Uterus (tissue), 4 donors: Measurements from ENCODE around the gene RASD2. TPM values are rescaled to one million over a fixed set of nuclear protein-coding genes. Genes with fewer than 3 reads are reported as not detected.

ENCODE experiments used
- DNase-seq, 2 donors: peaks; one replicate each; pipeline ENCODE4 v3.0.0-alpha.2; 2019 to 2020
- H3K27ac ChIP-seq, 2 donors: fragments of 200-600 bp; sonication (generic); 1 replicate in 1 of 2; 2 replicates in 1 of 2; pipeline ENCODE4 v1.5.1; 2016 to 2018
- H3K27me3 ChIP-seq, 2 donors: fragments of 200-600 bp; sonication (generic); one replicate each; pipeline ENCODE4 v1.5.1; 2018 to 2019; ENCODE audit warnings: control low read depth in 1 of 2
- H3K36me3 ChIP-seq, 2 donors: fragments of 200-600 bp; sonication (generic); one replicate each; pipeline ENCODE4 v1.5.1; 2019; ENCODE audit warnings: control low read depth in 1 of 2
- H3K4me1 ChIP-seq, 2 donors: fragments of 200-600 bp; sonication (generic); one replicate each; pipeline ENCODE4 v1.5.1; 2018 to 2019; ENCODE audit warnings: control low read depth in 1 of 2
- H3K4me3 ChIP-seq, 2 donors: fragments of 200-600 bp; sonication (generic); 1 replicate in 1 of 2; 2 replicates in 1 of 2; pipeline ENCODE4 v1.5.1; 2018 to 2019; ENCODE audit warnings: mild to moderate bottlenecking in 1 of 2
- H3K9me3 ChIP-seq, 2 donors: fragments of 200-600 bp; sonication (generic); one replicate each; pipeline ENCODE4 v1.5.1; 2019; ENCODE audit warnings: control low read depth in 1 of 2
- POLR2A ChIP-seq, 2 donors: fragments of 450-650 bp; IDR thresholded peaks; one replicate each; pipeline ENCODE4 v1.6.1; 2016; ENCODE audit warnings: antibody characterized with exemption in 2 of 2, mild to moderate bottlenecking in 1 of 2, moderate library complexity in 1 of 2
- intact Hi-C: fragments of 100-400 bp; cut with DNase I; formaldehyde crosslinking; loops from one replicate; pipeline ENCODE4 v1.15.1; 2023; ENCODE audit warnings: low total_unique reads
- total RNA-seq, 4 donors: library from RNA; depleted of rRNA in 3 of 4; stranded (reverse); fragments of >200 nt in 3 of 4; gene quantifications; one replicate each; pipeline versions ENCODE4 v1.1.0 to v1.2.4, GENCODE V29; 2014 to 2023
- TF ChIP-seq, protein P1 (sequence below), 4 experiments: fragments of 200-600 bp in 2 of 4; fragments of 450-650 bp in 2 of 4; sonication (generic) in 2 of 4; IDR thresholded peaks; one replicate each; pipeline ENCODE4 v1.5.1; 2016 to 2019; ENCODE audit warnings: antibody characterized with exemption in 4 of 4, mild to moderate bottlenecking in 2 of 4, moderate library complexity in 1 of 4
- donor health status: DM: yes; HTN: yes; CAD: no.

RASD2 gene
- total RNA-seq, 4 donors from 2014 or later = 4.9 to 10.7 TPM; not detected in 2

DNA sequence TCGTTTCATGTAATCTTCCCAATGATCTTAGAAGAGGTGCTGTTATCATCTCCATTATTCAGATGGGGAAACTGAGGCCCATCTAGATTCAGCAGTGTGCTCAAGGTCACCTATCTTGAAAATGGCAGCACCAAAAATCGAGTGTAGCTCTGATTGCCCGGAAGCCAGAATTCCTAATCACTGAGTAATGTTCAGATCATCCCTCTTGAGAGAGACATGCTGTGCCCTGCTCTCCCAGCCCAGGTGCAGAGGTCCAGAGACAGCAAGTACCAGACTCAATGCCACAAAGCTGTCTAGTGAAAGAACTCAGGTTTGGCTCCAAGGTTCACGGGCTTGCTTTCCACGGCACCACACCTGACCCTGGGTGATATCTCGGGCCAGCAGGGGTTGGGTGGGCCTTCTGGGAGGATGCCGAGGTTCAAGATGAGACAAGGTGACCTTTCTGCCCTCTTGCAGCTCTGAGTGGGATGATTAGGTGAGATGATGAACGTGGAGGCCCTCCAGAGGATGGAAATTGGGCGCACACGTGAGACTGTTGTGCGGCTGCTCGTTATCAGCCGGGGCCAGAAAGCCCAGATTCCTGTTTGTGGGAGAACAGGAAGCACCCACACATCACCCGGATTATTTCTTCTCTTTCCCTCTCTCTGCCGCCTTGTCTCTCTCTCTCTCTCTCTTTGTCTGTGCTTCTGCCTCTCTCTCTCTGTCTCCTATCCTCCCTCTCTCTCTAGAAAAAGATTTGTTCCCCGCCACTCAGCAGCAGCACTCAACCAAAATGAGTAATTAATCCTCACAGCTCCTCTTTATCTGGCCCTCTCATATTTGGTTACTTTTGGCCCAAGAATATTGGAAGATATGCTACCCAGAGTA lies 19.0 kb upstream of the RASD2 start:
- intact Hi-C loops = no loop called here
- H3K4me3 ChIP-seq = no peak overlapping the region
- no peak for DNase-seq
- no peaks in the 10 kb centered on the region for H3K27me3 ChIP-seq
- H3K36me3 ChIP-seq = no peaks in the 10 kb centered on the region
- TF ChIP-seq, protein P1, sequence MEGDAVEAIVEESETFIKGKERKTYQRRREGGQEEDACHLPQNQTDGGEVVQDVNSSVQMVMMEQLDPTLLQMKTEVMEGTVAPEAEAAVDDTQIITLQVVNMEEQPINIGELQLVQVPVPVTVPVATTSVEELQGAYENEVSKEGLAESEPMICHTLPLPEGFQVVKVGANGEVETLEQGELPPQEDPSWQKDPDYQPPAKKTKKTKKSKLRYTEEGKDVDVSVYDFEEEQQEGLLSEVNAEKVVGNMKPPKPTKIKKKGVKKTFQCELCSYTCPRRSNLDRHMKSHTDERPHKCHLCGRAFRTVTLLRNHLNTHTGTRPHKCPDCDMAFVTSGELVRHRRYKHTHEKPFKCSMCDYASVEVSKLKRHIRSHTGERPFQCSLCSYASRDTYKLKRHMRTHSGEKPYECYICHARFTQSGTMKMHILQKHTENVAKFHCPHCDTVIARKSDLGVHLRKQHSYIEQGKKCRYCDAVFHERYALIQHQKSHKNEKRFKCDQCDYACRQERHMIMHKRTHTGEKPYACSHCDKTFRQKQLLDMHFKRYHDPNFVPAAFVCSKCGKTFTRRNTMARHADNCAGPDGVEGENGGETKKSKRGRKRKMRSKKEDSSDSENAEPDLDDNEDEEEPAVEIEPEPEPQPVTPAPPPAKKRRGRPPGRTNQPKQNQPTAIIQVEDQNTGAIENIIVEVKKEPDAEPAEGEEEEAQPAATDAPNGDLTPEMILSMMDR (IDR thresholded peaks at IDR 0.05) = no peak
- TF ChIP-seq POLR2A (IDR thresholded peaks at IDR 0.05) = no peak
- no peaks in the 10 kb centered on the region for H3K9me3 ChIP-seq
- no peaks in the 10 kb centered on the region for H3K4me1 ChIP-seq
- no peak overlapping the region for H3K27ac ChIP-seq

DNA sequence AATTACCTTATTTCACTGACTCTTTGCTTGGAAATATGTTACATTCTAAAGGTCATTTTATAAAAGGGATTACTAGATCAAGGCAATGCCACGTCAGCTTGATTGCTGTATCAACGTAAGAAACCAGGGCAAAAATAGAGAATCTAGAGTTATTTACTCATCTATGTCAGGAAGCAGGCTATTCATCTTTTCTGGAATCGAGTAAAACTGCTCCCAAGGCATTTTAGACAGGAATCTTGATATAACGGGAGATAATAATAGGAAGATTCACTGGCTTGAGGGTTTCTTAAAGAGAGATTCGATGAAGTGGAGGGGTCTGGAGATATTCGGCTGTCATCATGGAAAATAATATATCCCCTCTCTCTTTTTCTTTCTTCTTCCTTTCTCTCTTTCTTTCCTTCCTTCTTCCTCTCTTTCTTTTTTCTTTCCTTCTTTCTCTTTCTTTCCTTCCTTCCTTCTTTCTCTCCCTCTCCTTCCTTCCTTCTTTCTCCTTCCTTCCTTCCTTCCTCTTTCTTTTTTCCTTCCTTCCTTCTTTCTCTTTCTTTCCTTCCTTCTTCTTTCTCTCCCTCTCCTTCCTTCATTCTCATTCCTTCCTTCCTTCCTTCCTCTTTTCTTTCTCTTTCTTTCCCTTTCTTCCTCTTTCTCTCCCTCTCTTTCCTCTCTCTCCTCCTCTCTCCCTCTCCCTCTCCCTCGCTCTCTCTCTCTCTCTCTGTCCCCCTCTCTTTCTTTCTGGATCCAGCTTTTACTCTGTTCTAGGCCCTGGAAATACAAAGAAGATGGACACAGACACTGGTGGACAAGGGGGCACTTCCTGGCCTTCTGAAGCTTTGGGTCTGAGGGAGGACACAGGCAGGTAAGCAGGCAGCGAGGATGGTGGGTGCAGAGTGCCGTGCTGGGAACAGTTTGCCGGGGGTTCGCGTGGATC lies 18.1 kb upstream of the RASD2 start:
- no peak for TF ChIP-seq POLR2A (IDR thresholded peaks at IDR 0.05)
- TF ChIP-seq, protein P1 (IDR thresholded peaks at IDR 0.05) = no peak
- H3K27me3 ChIP-seq = no peaks in the 10 kb centered on the region
- intact Hi-C loops = no loop called here
- H3K27ac ChIP-seq = no peak overlapping the region
- H3K4me3 ChIP-seq = no peak overlapping the region
- H3K4me1 ChIP-seq = no peaks in the 10 kb centered on the region
- no peak for DNase-seq
- H3K9me3 ChIP-seq = no peaks in the 10 kb centered on the region
- no peaks in the 10 kb centered on the region for H3K36me3 ChIP-seq

DNA sequence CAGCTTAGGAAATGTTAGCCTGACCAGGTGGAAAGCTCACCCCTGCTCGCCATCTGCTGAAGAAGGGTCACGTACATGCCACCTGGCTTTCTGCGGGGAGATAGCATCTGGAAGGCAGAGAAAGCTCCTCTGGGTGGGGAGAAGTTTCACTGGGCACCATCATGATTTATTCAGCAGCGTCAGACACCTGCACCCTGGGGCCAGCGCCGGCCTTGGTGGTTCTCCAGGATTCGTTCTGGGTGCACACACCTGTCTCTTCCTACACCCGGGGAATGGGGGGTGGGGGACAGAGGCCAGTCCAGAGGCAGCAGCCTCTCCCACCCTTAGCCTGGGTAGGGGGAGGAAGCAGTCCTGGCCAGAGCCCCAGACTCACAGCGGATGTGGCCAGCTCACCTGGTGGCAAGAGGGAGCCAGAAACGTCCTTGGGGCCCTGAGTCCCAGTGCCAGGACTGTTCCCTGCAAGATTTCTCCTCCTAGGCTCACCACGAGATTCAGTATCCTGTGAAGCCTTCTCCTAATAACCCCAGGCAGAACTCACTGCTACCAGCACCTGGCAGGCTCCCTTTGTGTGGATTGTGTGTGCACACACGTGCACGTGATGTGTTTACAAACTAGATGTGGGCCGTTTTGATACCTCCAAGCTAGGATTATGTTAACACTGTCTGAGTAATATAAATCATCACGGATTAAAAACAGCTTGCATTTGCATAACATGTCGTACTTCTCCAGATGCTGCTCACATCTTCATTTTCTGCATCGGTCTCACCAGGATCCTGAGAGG lies 17.3 kb upstream of the RASD2 start:
- no peak for DNase-seq
- H3K27me3 ChIP-seq = no peaks in the 10 kb centered on the region
- no peaks in the 10 kb centered on the region for H3K36me3 ChIP-seq
- intact Hi-C loops = no loop called here
- H3K4me3 ChIP-seq = no peak overlapping the region
- H3K4me1 ChIP-seq = no peaks in the 10 kb centered on the region
- TF ChIP-seq, protein P1 (IDR thresholded peaks at IDR 0.05) = no peak
- no peak for TF ChIP-seq POLR2A (IDR thresholded peaks at IDR 0.05)
- no peak overlapping the region for H3K27ac ChIP-seq
- no peaks in the 10 kb centered on the region for H3K9me3 ChIP-seq

DNA sequence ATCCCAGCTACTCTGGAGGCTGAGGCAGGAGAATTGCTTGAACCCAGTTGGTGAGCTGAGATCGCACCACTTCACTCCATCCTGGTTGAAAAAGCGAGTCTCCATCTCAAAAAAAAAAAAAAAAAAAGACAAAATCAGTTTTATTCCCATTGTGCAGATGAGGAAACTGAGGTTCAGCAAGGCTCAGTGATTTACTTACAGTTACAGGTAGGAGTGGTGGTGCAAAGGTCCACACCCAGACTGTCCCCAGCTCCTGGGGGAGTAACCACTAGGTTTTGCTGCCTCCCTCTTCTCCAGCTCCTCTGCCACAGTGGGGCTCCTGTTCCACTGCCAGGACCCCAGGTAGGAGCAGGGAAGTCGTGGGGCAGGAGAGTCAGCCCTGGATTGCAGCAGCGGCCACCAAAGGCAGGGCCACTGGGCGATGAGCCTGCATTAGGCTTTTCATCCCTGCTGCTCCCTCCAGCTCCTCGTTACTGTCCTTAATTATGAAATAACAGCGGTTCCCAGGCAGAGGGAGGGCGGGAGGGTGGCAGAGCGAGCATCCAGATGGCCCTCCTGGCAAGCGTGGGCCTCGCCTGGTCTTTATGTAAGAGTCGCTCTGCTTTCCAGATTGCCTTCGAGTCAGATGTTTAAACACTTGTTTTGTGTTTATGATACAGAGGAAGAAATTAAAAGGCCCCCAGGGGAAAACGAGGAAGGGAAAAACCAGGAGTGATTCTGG lies 15.5 kb upstream of the RASD2 start:
- no peak for TF ChIP-seq POLR2A (IDR thresholded peaks at IDR 0.05)
- TF ChIP-seq, protein P1 (IDR thresholded peaks at IDR 0.05) = no peak
- Histone ChIP-seq H3K36me3 (no peaks in the 10 kb centered on the region), H3K27ac (peak overlapping the region in 1 of 2 donors; percentile 51), H3K4me3 (no peak overlapping the region), H3K4me1 (no peaks in the 10 kb centered on the region), H3K27me3 (no peaks in the 10 kb centered on the region), H3K9me3 (no peaks in the 10 kb centered on the region)
- peak; percentile 54 to 62 for DNase-seq
- intact Hi-C loops = no loop called here
